C4-2B (cell line): ENCODE measurements around the gene ADD2.

Experiments used
- H3K27ac ChIP-seq: fragments of 450-650 bp; 2 replicates; pipeline ENCODE4 v1.5.1; 2017
- ZFX ChIP-seq: fragments of 450-650 bp; IDR thresholded peaks from 2 replicates; pipeline ENCODE4 v1.6.1; 2017
- TF ChIP-seq, protein P1 (sequence below): fragments of 450-650 bp; conservative IDR thresholded peaks from 2 replicates; pipeline ENCODE4 v1.5.1; 2017; ENCODE audit warnings: mild to moderate bottlenecking

Gene ADD2

DNA sequence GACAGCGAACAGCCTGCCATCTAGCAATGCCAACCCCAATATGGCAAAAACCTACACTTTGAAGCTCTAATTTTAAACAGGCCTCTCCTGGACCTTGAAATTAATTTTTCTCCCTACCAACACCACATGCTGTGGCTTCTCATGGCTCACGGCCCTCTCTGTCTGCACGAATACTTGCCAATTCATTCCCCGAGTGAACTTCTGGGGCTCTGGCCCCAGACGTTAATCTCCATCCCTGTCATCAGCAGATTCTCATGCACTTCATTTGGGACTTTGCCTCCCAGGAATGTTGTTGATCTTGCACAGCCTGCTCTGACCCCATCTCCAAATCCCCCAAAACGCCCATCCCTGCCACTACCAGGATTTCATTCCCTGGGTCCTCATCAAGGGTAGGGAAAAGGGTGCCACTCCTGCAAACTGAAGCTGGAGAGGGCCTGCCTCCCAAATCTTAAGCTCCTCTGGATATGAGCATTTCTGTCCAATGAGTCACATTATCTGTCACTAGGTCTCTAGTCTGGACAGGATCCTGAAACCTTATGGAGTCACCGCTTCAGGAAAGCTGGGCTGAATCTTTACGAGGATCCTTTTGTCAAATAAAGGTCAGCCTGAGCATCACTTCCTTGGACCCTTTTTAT lies 12.0 kb upstream of the ADD2 start:
- H3K27ac ChIP-seq: no peak overlapping the region
- no peak for TF ChIP-seq ZFX
- TF ChIP-seq, protein P1, sequence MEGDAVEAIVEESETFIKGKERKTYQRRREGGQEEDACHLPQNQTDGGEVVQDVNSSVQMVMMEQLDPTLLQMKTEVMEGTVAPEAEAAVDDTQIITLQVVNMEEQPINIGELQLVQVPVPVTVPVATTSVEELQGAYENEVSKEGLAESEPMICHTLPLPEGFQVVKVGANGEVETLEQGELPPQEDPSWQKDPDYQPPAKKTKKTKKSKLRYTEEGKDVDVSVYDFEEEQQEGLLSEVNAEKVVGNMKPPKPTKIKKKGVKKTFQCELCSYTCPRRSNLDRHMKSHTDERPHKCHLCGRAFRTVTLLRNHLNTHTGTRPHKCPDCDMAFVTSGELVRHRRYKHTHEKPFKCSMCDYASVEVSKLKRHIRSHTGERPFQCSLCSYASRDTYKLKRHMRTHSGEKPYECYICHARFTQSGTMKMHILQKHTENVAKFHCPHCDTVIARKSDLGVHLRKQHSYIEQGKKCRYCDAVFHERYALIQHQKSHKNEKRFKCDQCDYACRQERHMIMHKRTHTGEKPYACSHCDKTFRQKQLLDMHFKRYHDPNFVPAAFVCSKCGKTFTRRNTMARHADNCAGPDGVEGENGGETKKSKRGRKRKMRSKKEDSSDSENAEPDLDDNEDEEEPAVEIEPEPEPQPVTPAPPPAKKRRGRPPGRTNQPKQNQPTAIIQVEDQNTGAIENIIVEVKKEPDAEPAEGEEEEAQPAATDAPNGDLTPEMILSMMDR: no peak

- H3K27ac ChIP-seq: no peak overlapping the region
- TF ChIP-seq ZFX: no peak
- TF ChIP-seq, protein P1: no peak
Measured at GRCh38 chr2:70779491-70779890, 11.5 kb upstream of the ADD2 start.

- TF ChIP-seq, protein P1: no peak
- no peak for TF ChIP-seq ZFX
- H3K27ac ChIP-seq: no peak overlapping the region
Measured at GRCh38 chr2:70778676-70779075, 10.7 kb upstream of the ADD2 start.

GRCh38 chr2:70777450-70777849 lies 9.4 kb upstream of the ADD2 start:
- H3K27ac ChIP-seq: no peak overlapping the region
- TF ChIP-seq, protein P1: no peak
- no peak for TF ChIP-seq ZFX

DNA sequence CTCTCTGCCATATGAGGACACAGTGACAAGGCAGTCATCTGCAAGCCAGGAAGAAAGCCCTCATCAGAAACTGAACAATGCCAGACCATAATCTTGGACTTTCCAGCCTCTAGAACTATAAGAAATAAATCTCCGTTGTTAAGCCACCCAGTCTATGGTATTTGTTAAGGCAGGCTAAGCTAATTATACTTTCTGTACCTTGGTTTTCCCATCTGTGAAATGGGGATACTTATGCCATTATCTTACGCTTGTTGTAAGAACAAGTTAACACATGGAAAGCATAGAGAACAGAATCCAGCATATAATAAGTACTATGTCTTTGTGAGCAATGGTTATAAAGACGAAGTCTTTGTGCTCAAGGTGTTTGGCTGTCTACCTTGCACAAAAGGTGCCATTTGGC lies 8.3 kb upstream of the ADD2 start:
- TF ChIP-seq, protein P1: no peak
- TF ChIP-seq ZFX: no peak
- H3K27ac ChIP-seq: no peak overlapping the region

DNA sequence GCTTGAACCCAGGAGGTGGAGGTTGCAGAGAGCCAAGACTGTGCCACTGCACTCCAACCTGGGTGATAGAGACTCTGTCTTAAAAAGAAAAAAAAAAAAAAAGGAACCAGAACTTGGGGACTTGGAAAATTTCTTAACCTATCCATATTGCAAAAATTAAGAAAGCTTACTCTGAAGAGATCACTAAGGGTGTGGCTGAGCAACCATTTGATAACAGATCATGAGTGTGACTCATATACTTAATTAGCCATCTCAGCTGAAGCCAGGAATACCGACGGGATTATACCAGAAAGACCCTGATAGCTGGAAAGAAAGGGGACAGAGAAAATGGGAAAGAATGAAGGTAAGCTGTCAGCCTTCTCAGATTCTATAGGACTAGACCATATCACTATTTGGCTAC lies 7.1 kb upstream of the ADD2 start:
- no peak for TF ChIP-seq ZFX
- TF ChIP-seq, protein P1: no peak
- H3K27ac ChIP-seq: no peak overlapping the region

DNA sequence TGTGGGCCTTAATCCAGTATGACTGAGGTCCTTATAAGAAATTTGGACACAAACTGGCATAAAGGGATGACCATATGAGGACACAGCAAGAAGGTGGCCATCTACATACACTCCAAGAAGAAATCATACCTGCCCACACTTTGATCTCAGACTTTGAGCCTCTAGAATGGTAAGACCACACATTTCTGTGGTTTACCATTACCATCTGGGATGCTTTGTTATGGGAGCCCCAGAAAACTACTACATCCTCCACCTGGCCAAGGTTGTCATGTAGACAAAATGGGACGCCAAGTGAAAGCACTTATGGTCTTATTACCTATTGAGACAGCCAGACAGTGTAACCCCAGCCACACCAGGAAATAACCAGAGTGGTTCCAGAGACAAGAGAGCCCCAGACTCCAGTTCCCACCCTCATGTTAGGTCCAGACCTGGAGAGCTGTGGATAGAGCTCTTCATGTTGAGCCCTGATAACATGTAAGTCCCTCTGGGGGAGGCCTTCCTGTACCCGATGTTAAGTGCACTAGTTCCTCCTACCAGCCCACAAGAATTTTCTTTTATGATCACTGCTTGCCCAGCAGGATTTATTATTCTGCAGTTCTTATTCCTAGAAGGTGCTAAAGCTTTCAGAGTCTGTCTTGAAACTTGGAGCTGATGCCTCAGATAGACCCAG lies 4.6 kb upstream of the ADD2 start:
- TF ChIP-seq, protein P1: no peak
- no peak for TF ChIP-seq ZFX
- no peak overlapping the region for H3K27ac ChIP-seq
